ENCODE measurements around the gene GTPBP2.
A peak's percentile ranks its signal among the peaks of the same experiment; 100 is the strongest.

GTPBP2 gene

GRCh38 chr6:43608807-43609206 is 20.3 kb downstream of the GTPBP2 start:
- H3K9ac ChIP-seq (ENCODE audit: low read length): no peak overlapping the region
- peaks cover 64% of the 10 kb centered on the region for H3F3A ChIP-seq (ENCODE audit: insufficient read depth)
- H2AFZ ChIP-seq (ENCODE audit: low read depth, low read length, severe bottlenecking): no peak overlapping the region
- peaks cover 9% of the 10 kb centered on the region; the same call in 1 of the 2 replicates for H3K79me2 ChIP-seq (ENCODE audit: insufficient read depth, low read length)
- no peak overlapping the region for H3K4me2 ChIP-seq (ENCODE audit: low read depth, low read length, poor library complexity, severe bottlenecking)
- no peaks in the 10 kb centered on the region for H3K27me3 ChIP-seq (ENCODE audit: low read length)
- TF ChIP-seq EZH2phosphoT487 (conservative IDR thresholded peaks at IDR 0.05; ENCODE audit: low read length) (no peak), CTCF (IDR thresholded peaks at IDR 0.05; ENCODE audit: insufficient read depth, low read length, poor library complexity, severe bottlenecking) (no peak)
- H3K9me3 ChIP-seq (ENCODE audit: insufficient read depth, low read length): no peaks in the 10 kb centered on the region
- no peaks in the 10 kb centered on the region for H4K20me1 ChIP-seq (ENCODE audit: low read depth, low read length)
- H3K27ac ChIP-seq (ENCODE audit: low read depth, low read length): no peak overlapping the region
- no peak overlapping the region for H3K4me3 ChIP-seq (ENCODE audit: insufficient read depth, low read length, poor library complexity, severe bottlenecking)
- H3K9me2 ChIP-seq (replicated peaks; ENCODE audit: insufficient read depth, low read length): no peaks in the 10 kb centered on the region
- peaks cover 75% of the 10 kb centered on the region for H3K36me3 ChIP-seq (ENCODE audit: low read length)

- H3K27ac ChIP-seq (ENCODE audit: low read depth, low read length): no peak overlapping the region
- H4K20me1 ChIP-seq (ENCODE audit: low read depth, low read length): no peaks in the 10 kb centered on the region
- no peaks in the 10 kb centered on the region for H3K9me3 ChIP-seq (ENCODE audit: insufficient read depth, low read length)
- TF ChIP-seq CTCF (IDR thresholded peaks at IDR 0.05; ENCODE audit: insufficient read depth, low read length, poor library complexity, severe bottlenecking) (peak; percentile 98), EZH2phosphoT487 (conservative IDR thresholded peaks at IDR 0.05; ENCODE audit: low read length) (no peak)
- H3K27me3 ChIP-seq (ENCODE audit: low read length): no peaks in the 10 kb centered on the region
- H3K79me2 ChIP-seq (ENCODE audit: insufficient read depth, low read length): peaks cover 9% of the 10 kb centered on the region; the same call in 1 of the 2 replicates
- no peaks in the 10 kb centered on the region for H3K9me2 ChIP-seq (replicated peaks; ENCODE audit: insufficient read depth, low read length)
- peaks cover 63% of the 10 kb centered on the region for H3F3A ChIP-seq (ENCODE audit: insufficient read depth)
- peaks cover 75% of the 10 kb centered on the region for H3K36me3 ChIP-seq (ENCODE audit: low read length)
- H2AFZ ChIP-seq (ENCODE audit: low read depth, low read length, severe bottlenecking): no peak overlapping the region
- H3K9ac ChIP-seq (ENCODE audit: low read length): no peak overlapping the region
- no peak overlapping the region for H3K4me2 ChIP-seq (ENCODE audit: low read depth, low read length, poor library complexity, severe bottlenecking)
- H3K4me3 ChIP-seq (ENCODE audit: insufficient read depth, low read length, poor library complexity, severe bottlenecking): no peak overlapping the region
These were observed 20.7 kb downstream of the GTPBP2 start for GRCh38 chr6:43608310-43608763.

GRCh38 chr6:43606019-43606418 is 23.0 kb downstream of the GTPBP2 start:
- peaks cover 76% of the 10 kb centered on the region for H3K36me3 ChIP-seq (ENCODE audit: low read length)
- TF ChIP-seq EZH2phosphoT487 (conservative IDR thresholded peaks at IDR 0.05; ENCODE audit: low read length) (no peak), CTCF (IDR thresholded peaks at IDR 0.05; ENCODE audit: insufficient read depth, low read length, poor library complexity, severe bottlenecking) (no peak)
- H3F3A ChIP-seq (ENCODE audit: insufficient read depth): peaks cover 60% of the 10 kb centered on the region

More at GRCh38 chr6:43606019-43606418, 23.0 kb downstream of the GTPBP2 start:
- Histone ChIP-seq H3K9ac (ENCODE audit: low read length) (no peak overlapping the region), H3K27me3 (ENCODE audit: low read length) (no peaks in the 10 kb centered on the region), H3K79me2 (ENCODE audit: insufficient read depth, low read length) (peaks cover 9% of the 10 kb centered on the region; the same call in 1 of the 2 replicates), H3K4me2 (ENCODE audit: low read depth, low read length, poor library complexity, severe bottlenecking) (no peak overlapping the region), H3K9me3 (ENCODE audit: insufficient read depth, low read length) (no peaks in the 10 kb centered on the region), H2AFZ (ENCODE audit: low read depth, low read length, severe bottlenecking) (no peak overlapping the region), H3K9me2 (replicated peaks; ENCODE audit: insufficient read depth, low read length) (no peaks in the 10 kb centered on the region), H3K27ac (ENCODE audit: low read depth, low read length) (no peak overlapping the region), H3K4me3 (ENCODE audit: insufficient read depth, low read length, poor library complexity, severe bottlenecking) (no peak overlapping the region), H4K20me1 (ENCODE audit: low read depth, low read length) (no peaks in the 10 kb centered on the region)

Data from SU-DHL-6 (cell line).